ENCODE data around the gene CLEC19A.

The CLEC19A gene

DNA sequence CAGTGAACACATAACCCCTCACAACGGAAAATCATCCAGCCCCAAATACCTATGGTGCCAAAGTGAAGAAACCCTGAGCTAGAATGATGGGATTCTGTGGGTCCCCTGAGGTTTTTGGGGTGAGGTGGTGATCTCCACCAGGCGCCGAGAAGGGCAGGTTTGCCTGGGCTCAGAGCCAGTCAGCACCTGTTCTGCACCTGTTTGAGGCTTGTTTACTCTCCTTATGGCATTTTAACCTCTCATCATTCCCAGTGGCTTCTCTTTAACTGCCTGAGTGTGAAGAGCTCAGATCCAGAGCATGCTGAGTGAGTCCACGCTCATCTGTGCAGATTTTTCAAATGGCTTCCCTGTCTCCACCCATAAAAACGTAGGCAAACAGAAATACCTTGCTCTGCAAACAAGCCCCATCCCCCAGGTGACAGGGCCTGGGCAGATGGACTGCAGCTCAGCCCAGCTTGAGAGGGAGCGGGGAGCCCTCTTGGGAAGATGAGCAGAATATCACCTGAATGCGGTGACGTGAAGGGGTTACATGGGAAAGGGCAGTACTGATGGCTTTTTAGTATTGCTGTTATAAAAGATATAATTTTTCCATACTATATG is 40.1 kb upstream of the CLEC19A start:
- H4K20me1 ChIP-seq (ENCODE audit: low read depth, low read length) = no peaks in the 10 kb centered on the region
- H3K27ac ChIP-seq (ENCODE audit: low read depth, low read length) = no peak overlapping the region
- H3K4me2 ChIP-seq (ENCODE audit: low read depth, low read length, poor library complexity, severe bottlenecking) = no peak overlapping the region
- H3K9me2 ChIP-seq (replicated peaks; ENCODE audit: insufficient read depth, low read length) = no peaks in the 10 kb centered on the region
- no peak overlapping the region for H3K9ac ChIP-seq (ENCODE audit: low read length)
- TF ChIP-seq, protein P1, sequence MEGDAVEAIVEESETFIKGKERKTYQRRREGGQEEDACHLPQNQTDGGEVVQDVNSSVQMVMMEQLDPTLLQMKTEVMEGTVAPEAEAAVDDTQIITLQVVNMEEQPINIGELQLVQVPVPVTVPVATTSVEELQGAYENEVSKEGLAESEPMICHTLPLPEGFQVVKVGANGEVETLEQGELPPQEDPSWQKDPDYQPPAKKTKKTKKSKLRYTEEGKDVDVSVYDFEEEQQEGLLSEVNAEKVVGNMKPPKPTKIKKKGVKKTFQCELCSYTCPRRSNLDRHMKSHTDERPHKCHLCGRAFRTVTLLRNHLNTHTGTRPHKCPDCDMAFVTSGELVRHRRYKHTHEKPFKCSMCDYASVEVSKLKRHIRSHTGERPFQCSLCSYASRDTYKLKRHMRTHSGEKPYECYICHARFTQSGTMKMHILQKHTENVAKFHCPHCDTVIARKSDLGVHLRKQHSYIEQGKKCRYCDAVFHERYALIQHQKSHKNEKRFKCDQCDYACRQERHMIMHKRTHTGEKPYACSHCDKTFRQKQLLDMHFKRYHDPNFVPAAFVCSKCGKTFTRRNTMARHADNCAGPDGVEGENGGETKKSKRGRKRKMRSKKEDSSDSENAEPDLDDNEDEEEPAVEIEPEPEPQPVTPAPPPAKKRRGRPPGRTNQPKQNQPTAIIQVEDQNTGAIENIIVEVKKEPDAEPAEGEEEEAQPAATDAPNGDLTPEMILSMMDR (IDR thresholded peaks at IDR 0.05; ENCODE audit: insufficient read depth, low read length, poor library complexity, severe bottlenecking) = no peak
- TF ChIP-seq EZH2phosphoT487 (conservative IDR thresholded peaks at IDR 0.05; ENCODE audit: low read length) = no peak
- H3K36me3 ChIP-seq (ENCODE audit: low read length) = no peaks in the 10 kb centered on the region
- no peaks in the 10 kb centered on the region for H3K27me3 ChIP-seq (ENCODE audit: low read length)
- no peak overlapping the region for H2AFZ ChIP-seq (ENCODE audit: low read depth, low read length, severe bottlenecking)
- peaks cover 1% of the 10 kb centered on the region; the same call in 1 of the 2 replicates for H3K9me3 ChIP-seq (ENCODE audit: insufficient read depth, low read length)
- H3F3A ChIP-seq (ENCODE audit: insufficient read depth) = no peaks in the 10 kb centered on the region
- no peak overlapping the region for H3K4me3 ChIP-seq (ENCODE audit: insufficient read depth, low read length, poor library complexity, severe bottlenecking)
- no peaks in the 10 kb centered on the region for H3K79me2 ChIP-seq (ENCODE audit: insufficient read depth, low read length)

- Histone ChIP-seq H3K9me3 (ENCODE audit: insufficient read depth, low read length) (no peaks in the 10 kb centered on the region), H3K9ac (ENCODE audit: low read length) (no peak overlapping the region), H3K4me2 (ENCODE audit: low read depth, low read length, poor library complexity, severe bottlenecking) (no peak overlapping the region), H3K79me2 (ENCODE audit: insufficient read depth, low read length) (no peaks in the 10 kb centered on the region), H3K27me3 (ENCODE audit: low read length) (no peaks in the 10 kb centered on the region), H3K4me3 (ENCODE audit: insufficient read depth, low read length, poor library complexity, severe bottlenecking) (no peak overlapping the region), H3F3A (ENCODE audit: insufficient read depth) (no peaks in the 10 kb centered on the region), H4K20me1 (ENCODE audit: low read depth, low read length) (no peaks in the 10 kb centered on the region), H2AFZ (ENCODE audit: low read depth, low read length, severe bottlenecking) (no peak overlapping the region), H3K27ac (ENCODE audit: low read depth, low read length) (no peak overlapping the region), H3K9me2 (replicated peaks; ENCODE audit: insufficient read depth, low read length) (no peaks in the 10 kb centered on the region), H3K36me3 (ENCODE audit: low read length) (no peaks in the 10 kb centered on the region)
- TF ChIP-seq EZH2phosphoT487 (conservative IDR thresholded peaks at IDR 0.05; ENCODE audit: low read length) = no peak
- TF ChIP-seq, protein P1 (IDR thresholded peaks at IDR 0.05; ENCODE audit: insufficient read depth, low read length, poor library complexity, severe bottlenecking) = no peak
Observed at GRCh38 chr16:19252904-19253303, 32.6 kb upstream of the CLEC19A start.

GRCh38 chr16:19254611-19255010 is 30.9 kb upstream of the CLEC19A start:
- Histone ChIP-seq H3K4me3 (ENCODE audit: insufficient read depth, low read length, poor library complexity, severe bottlenecking) (no peak overlapping the region), H3K27ac (ENCODE audit: low read depth, low read length) (no peak overlapping the region), H3K27me3 (ENCODE audit: low read length) (no peaks in the 10 kb centered on the region), H3K4me2 (ENCODE audit: low read depth, low read length, poor library complexity, severe bottlenecking) (no peak overlapping the region), H4K20me1 (ENCODE audit: low read depth, low read length) (no peaks in the 10 kb centered on the region), H3K79me2 (ENCODE audit: insufficient read depth, low read length) (no peaks in the 10 kb centered on the region), H3K9ac (ENCODE audit: low read length) (no peak overlapping the region), H3K9me3 (ENCODE audit: insufficient read depth, low read length) (no peaks in the 10 kb centered on the region), H3K36me3 (ENCODE audit: low read length) (no peaks in the 10 kb centered on the region), H3F3A (ENCODE audit: insufficient read depth) (no peaks in the 10 kb centered on the region), H2AFZ (ENCODE audit: low read depth, low read length, severe bottlenecking) (no peak overlapping the region), H3K9me2 (replicated peaks; ENCODE audit: insufficient read depth, low read length) (no peaks in the 10 kb centered on the region)
- TF ChIP-seq, protein P1 (IDR thresholded peaks at IDR 0.05; ENCODE audit: insufficient read depth, low read length, poor library complexity, severe bottlenecking) = no peak
- TF ChIP-seq EZH2phosphoT487 (conservative IDR thresholded peaks at IDR 0.05; ENCODE audit: low read length) = no peak
